HG03039 (cell line): Measurements from ENCODE around the gene ZNF576.
"Not testable (repeated sequence)": the region's sequence is repeated elsewhere in the genome, so short reads cannot be mapped to it uniquely, and the experiment has no call there.

Experiments used
- ATAC-seq: cut with Tn5 transposase; IDR thresholded peaks from one replicate; pipeline ENCODE4 v1.9.1; 2021; ENCODE audit warnings: mild to moderate bottlenecking, moderate library complexity; ENCODE audit not compliant: unreplicated experiment

ZNF576 gene

GRCh38 chr19:43623889-43624670 lies 27.7 kb downstream of the ZNF576 start:
- ATAC-seq, result no peak

DNA sequence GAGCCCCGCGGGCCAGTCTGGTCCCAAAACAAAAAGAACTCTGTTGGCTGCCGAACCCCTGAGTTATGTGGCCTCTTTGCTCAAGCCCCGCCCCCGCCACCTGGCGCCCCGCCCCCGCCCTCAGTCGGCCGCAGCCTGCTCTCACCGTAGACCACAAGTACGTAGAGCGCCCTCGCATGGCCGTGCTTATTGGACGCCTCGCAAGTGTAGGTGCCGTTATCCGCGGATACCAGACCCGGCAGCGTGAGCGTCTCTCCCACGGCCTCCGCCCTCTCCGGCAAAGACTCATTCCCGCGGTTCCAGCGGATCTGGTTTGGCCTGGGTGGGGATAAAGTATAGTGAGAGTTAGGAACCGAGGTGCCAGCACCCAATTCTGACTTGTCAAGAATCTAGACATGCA lies 28.5 kb downstream of the ZNF576 start:
- no peak for ATAC-seq

- ATAC-seq, result no peak
These were observed 29.7 kb downstream of the ZNF576 start for GRCh38 chr19:43625918-43626579.

DNA sequence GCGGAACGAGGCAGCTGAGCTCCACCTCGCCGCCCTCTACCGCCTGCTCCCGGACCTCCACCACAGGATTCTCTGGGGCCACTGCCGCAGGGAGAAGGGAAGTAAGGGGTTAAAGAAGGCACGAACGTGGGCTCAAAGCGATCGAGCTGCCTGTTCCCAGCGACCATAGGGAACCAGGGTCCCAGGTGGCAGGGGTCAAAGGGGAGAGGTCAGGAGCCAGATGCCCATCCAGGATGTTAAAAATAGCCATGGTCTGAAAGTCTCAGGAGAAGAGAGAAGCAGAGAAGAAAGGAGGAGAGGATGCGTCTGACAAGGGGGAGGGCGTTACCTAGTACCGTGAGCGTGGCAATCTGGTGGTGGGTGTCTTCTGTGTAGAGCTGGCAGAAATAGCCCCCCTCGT lies 30.4 kb downstream of the ZNF576 start:
- ATAC-seq, result no peak

- no peak for ATAC-seq
These were observed 32.4 kb downstream of the ZNF576 start for GRCh38 chr19:43628646-43629326.

GRCh38 chr19:43631491-43631890 lies 35.1 kb downstream of the ZNF576 start:
- ATAC-seq, result no peak

- no peak for ATAC-seq
These were observed 37.1 kb downstream of the ZNF576 start for GRCh38 chr19:43633520-43633919.

DNA sequence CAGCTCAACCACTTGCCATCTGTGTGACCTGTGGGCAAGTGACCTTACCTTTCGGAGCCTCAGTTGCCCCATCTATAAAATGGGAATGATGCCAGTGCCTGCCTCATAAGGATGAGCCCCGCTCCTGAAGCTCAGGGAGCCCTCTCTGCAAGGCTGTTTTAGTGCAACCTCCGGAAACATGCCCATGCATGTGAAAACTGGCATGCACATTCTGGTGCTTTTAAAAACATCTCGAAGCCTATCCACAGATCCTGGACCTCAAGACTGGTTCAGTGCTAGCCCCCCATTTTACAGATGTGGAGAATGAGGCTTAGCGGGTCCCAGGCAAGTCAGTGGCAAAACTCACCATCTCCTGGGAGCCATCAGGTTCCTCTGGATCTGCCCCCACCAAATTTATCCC lies 37.7 kb downstream of the ZNF576 start:
- ATAC-seq, result no peak

GRCh38 chr19:43634506-43634871 lies 38.1 kb downstream of the ZNF576 start:
- no peak for ATAC-seq

- no peak for ATAC-seq
These were observed 38.6 kb downstream of the ZNF576 start for GRCh38 chr19:43634872-43635560.

GRCh38 chr19:43635561-43635940 lies 39.2 kb downstream of the ZNF576 start:
- ATAC-seq, result not testable (repeated sequence)

DNA sequence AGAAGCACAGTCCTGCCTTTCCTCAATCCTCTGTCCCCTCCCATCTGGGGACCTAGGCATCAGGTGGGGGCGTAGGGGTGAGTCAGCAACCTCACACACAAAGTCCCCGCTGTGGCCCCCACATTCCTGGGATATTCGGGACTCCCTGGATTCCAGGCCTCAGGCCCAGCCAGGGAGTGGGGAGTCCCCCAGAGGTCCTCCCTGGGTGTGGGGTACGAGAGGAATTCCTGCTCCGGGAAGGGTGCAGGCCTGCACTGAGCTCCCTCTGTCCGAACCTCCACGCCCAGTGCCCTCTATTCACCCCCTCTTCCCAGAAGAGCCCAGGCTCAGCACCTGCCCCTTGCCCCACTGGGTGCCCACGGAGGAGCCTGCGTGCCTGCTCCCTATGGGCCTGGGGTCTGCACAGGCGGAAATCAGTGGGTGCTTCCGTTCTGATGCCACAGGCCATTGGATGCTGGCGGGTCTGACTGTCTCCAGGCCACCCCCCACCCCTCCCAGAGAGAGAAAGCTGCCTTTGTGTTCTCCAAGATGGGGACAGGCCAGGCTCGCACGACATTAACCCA lies 39.8 kb downstream of the ZNF576 start:
- no peak for ATAC-seq

DNA sequence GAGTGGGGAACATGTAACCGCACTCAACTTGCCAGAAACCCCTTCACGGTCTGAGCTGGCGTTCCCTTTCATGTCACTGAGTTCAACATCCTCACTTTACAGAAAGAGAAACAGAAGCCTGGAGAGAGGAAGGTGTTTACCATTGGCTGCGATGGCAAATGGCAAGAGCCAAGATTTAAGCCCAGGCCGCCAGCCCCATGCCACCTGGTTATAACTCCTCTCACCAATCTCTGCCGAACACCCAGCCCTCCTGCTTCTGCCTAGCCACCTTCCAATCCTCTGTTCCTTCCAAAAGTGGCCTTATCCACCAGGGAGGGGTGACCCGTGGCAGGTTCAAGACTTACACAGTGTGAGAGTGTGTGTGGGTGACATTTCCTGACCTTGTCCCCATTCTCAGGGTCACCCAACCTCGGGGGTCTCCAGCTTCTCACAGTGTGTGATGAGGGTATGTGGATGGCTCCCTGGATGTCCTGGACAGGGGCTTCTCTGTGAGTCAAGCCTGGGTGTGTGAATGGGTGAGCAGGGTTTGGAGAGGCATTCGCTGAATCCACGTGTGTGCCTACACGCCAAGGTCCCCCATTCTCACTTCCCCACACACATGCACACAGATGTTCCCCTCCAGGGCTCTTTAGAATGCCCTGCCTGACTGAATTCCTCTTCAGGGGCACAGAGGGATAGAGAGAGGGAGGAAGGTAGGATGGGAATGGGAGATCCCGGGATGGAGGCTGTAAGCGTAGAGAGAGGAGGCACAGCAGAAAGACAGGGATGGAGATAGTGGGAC lies 42.0 kb downstream of the ZNF576 start:
- ATAC-seq, result no peak

DNA sequence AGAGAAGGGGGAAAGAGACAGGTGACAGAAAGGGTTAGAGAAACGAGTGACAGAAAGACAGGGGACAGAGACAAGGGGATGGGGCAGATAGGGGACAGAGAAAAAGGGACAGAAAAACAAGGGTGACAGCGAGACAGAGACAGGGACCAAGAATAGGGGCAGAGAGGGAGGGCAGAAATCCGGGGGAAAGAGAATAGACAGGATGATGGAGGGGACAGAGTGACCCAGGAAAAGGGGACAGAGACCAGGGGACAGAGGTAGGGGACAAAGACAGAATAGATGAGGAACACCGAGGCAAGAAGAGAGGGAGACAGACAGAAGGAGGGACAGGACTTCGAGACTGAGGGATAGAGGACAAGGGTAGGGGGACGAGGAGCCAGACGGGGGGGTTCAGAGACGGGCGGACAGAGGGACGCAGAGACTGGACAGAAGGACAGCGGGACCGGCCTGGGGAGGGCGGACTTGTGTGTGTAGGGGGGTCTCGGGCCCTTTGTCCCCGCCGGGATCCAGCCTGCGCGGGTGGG lies 42.7 kb downstream of the ZNF576 start:
- no peak for ATAC-seq

GRCh38 chr19:43639519-43640423 lies 43.4 kb downstream of the ZNF576 start, which contains the start of gene CADM4:
CADM4 (minus strand) TSS chr19:43639850; CDS start chr19:43639790, 60 bp downstream.
- ATAC-seq, result no peak

- no peak for ATAC-seq
These were observed 44.0 kb downstream of the ZNF576 start for GRCh38 chr19:43640424-43640757.

- ATAC-seq, result no peak
These were observed 44.9 kb downstream of the ZNF576 start for GRCh38 chr19:43641333-43641732.

- ATAC-seq, result no peak
These were observed 46.1 kb downstream of the ZNF576 start for GRCh38 chr19:43642531-43642930.

- no peak for ATAC-seq
These were observed 46.9 kb downstream of the ZNF576 start for GRCh38 chr19:43643326-43643725.
